ENCODE results near the gene NME7.

NME7 gene

GRCh38 chr1:169364948-169365347 is 2.6 kb downstream of the NME7 start:
- no peak for TF ChIP-seq CTCF (IDR thresholded peaks at IDR 0.05; ENCODE audit: control extremely low read depth, extremely low read depth, low read depth, missing control alignments)
- POLR2A ChIA-PET: no interaction called here
- CTCF ChIA-PET: interaction anchor here (1.0 kb wide), 1 partner anchor 17 kb away, joined by 5 read pairs; no protein-coding TSS in a partner anchor
- no peak for DNase-seq (ENCODE audit: extremely low spot score)

GRCh38 chr1:169363046-169363730 is 4.4 kb downstream of the NME7 start:
- ChIA-PET POLR2A (no interaction called here), CTCF (interaction anchor here (0.9 to 4.6 kb wide), 4 partner anchors 16 to 760 kb away, joined by 3 to 30 read pairs (median 3); no protein-coding TSS in a partner anchor)
- peak; percentile 24 for DNase-seq (ENCODE audit: extremely low spot score)
- TF ChIP-seq CTCF (IDR thresholded peaks at IDR 0.05; ENCODE audit: control extremely low read depth, extremely low read depth, low read depth, missing control alignments): no peak

- CTCF ChIA-PET: interaction anchor here (1.1 to 4.6 kb wide), 3 partner anchors 9 to 922 kb away, joined by 3 to 30 read pairs (median 3); no protein-coding TSS in a partner anchor
Observed at GRCh38 chr1:169361281-169361680, 6.3 kb downstream of the NME7 start.

GRCh38 chr1:169360415-169360814 is 7.2 kb downstream of the NME7 start:
- no peak for DNase-seq (ENCODE audit: extremely low spot score)
- ChIA-PET POLR2A (no interaction called here), CTCF (interaction anchor here (1.1 to 4.6 kb wide), 6 partner anchors 10 to 1018 kb away, joined by 3 to 30 read pairs (median 4); no protein-coding TSS in a partner anchor)
- no peak for TF ChIP-seq CTCF (IDR thresholded peaks at IDR 0.05; ENCODE audit: control extremely low read depth, extremely low read depth, low read depth, missing control alignments)

More at GRCh38 chr1:169361281-169361680, 6.3 kb downstream of the NME7 start:
- POLR2A ChIA-PET: no interaction called here
- no peak for TF ChIP-seq CTCF (IDR thresholded peaks at IDR 0.05; ENCODE audit: control extremely low read depth, extremely low read depth, low read depth, missing control alignments)
- no peak for DNase-seq (ENCODE audit: extremely low spot score)

GRCh38 chr1:169348383-169349036 is 19.1 kb downstream of the NME7 start:
- DNase-seq (ENCODE audit: extremely low spot score): no peak
- POLR2A ChIA-PET: no interaction called here
- TF ChIP-seq CTCF (IDR thresholded peaks at IDR 0.05; ENCODE audit: control extremely low read depth, extremely low read depth, low read depth, missing control alignments): peak; percentile 65
- CTCF ChIA-PET: interaction anchor here (0.6 to 5.1 kb wide), 41 partner anchors 8 to 1258 kb away, joined by 3 to 55 read pairs (median 4); partner anchors contain the start of genes ATP1B1, BLZF1 and NME7

- no peak for DNase-seq (ENCODE audit: extremely low spot score)
- TF ChIP-seq CTCF (IDR thresholded peaks at IDR 0.05; ENCODE audit: control extremely low read depth, extremely low read depth, low read depth, missing control alignments): no peak
- CTCF ChIA-PET: interaction anchor here (0.6 to 5.1 kb wide), 39 partner anchors 9 to 1258 kb away, joined by 3 to 55 read pairs (median 4); partner anchors contain the start of genes ATP1B1, BLZF1 and NME7
- POLR2A ChIA-PET: no interaction called here
Observed at GRCh38 chr1:169347688-169348382, 19.8 kb downstream of the NME7 start.
